NOMO-1 treated with DMSO at 0.1 percent for 48 hours (cell line): ENCODE measurements around the gene SH3RF1.

Source experiments
- DNase-seq: peaks from one replicate; lab custom pipeline; 2025; ENCODE audit not compliant: unreplicated experiment; lab: John Stamatoyannopoulos, UW

SH3RF1 gene

GRCh38 chr4:169252339-169253112 lies 18.2 kb downstream of the SH3RF1 start:
- DNase-seq: no peak

- DNase-seq: no peak
These were observed 19.2 kb downstream of the SH3RF1 start for GRCh38 chr4:169251291-169252235.

GRCh38 chr4:169250796-169251195 lies 20.0 kb downstream of the SH3RF1 start:
- DNase-seq: no peak

- no peak for DNase-seq
These were observed 20.8 kb downstream of the SH3RF1 start for GRCh38 chr4:169249999-169250398.

- DNase-seq: no peak
These were observed 21.4 kb downstream of the SH3RF1 start for GRCh38 chr4:169249214-169249973.

- DNase-seq: no peak
These were observed 22.1 kb downstream of the SH3RF1 start for GRCh38 chr4:169248645-169249044.

- DNase-seq: no peak
These were observed 23.8 kb downstream of the SH3RF1 start for GRCh38 chr4:169246957-169247396.

GRCh38 chr4:169246279-169246678 lies 24.5 kb downstream of the SH3RF1 start:
- no peak for DNase-seq

GRCh38 chr4:169245061-169245460 lies 25.7 kb downstream of the SH3RF1 start:
- peak; percentile 65 for DNase-seq

GRCh38 chr4:169243825-169244609 lies 26.7 kb downstream of the SH3RF1 start:
- DNase-seq: no peak

- DNase-seq: no peak
These were observed 29.3 kb downstream of the SH3RF1 start for GRCh38 chr4:169241464-169241863.

- DNase-seq: no peak
These were observed 31.4 kb downstream of the SH3RF1 start for GRCh38 chr4:169239221-169239905.

GRCh38 chr4:169238445-169238844 lies 32.3 kb downstream of the SH3RF1 start:
- no peak for DNase-seq

- DNase-seq: no peak
These were observed 33.7 kb downstream of the SH3RF1 start for GRCh38 chr4:169236873-169237626.

- DNase-seq: no peak
These were observed 34.7 kb downstream of the SH3RF1 start for GRCh38 chr4:169236078-169236477.

- DNase-seq: no peak
These were observed 36.5 kb downstream of the SH3RF1 start for GRCh38 chr4:169234137-169234855.

- DNase-seq: no peak
These were observed 37.1 kb downstream of the SH3RF1 start for GRCh38 chr4:169233691-169234090.

- DNase-seq: no peak
These were observed 39.0 kb downstream of the SH3RF1 start for GRCh38 chr4:169231647-169232262.
